H1 (cell line): ENCODE measurements around the gene NR2E1. TPM values are rescaled to one million over a fixed set of nuclear protein-coding genes. Genes with fewer than 3 reads are reported as not detected.
A peak's percentile ranks its signal among the peaks of the same experiment; 100 is the strongest.

Experiments
- CTCF ChIA-PET: fragments of 300-600 bp; sonication (Branson Sonifier 250); formaldehyde crosslinking; loops from one replicate; lab custom pipeline; 2021; ENCODE audit not compliant: partially characterized antibody; lab: Charles Lee
- POLR2A ChIA-PET: fragments of 300-600 bp; sonication (Branson Sonifier 250); formaldehyde crosslinking; loops from one replicate; lab custom pipeline; 2021; ENCODE audit warnings: inconsistent platforms; ENCODE audit not compliant: partially characterized antibody; lab: Charles Lee
- DNase-seq, 2 experiments: peaks; one replicate each; pipeline versions ENCODE4 v3.0.0 to v3.0.0-alpha.2; 2010 to 2022; ENCODE audit warnings: low spot score in 2 of 2, low read depth in 1 of 2, mixed read lengths in 1 of 2
- FAIRE-seq: peaks from 2 replicates; lab custom pipeline; 2011; peaks lifted over from hg19 to GRCh38; lab: Jason Lieb, UNC
- H2AFZ ChIP-seq: 2 replicates; pipeline ENCODE4 v1.8.1; 2012; ENCODE audit warnings: low read length, inconsistent platforms
- H2AK5ac ChIP-seq: 2 replicates; pipeline ENCODE4 v1.6.1; 2013; ENCODE audit warnings: low read depth, low read length
- H2BK120ac ChIP-seq: replicated peaks from 2 replicates; pipeline ENCODE3; 2013; ENCODE audit warnings: low read depth, low read length, inconsistent platforms
- H2BK12ac ChIP-seq: 2 replicates; pipeline ENCODE4 v1.6.1; 2013; ENCODE audit warnings: low read depth, low read length
- H2BK15ac ChIP-seq: 2 replicates; pipeline ENCODE4 v1.6.1; 2013; ENCODE audit warnings: low read length
- H2BK20ac ChIP-seq: 2 replicates; pipeline ENCODE4 v1.6.1; 2013; ENCODE audit warnings: low read length
- H2BK5ac ChIP-seq: 2 replicates; pipeline ENCODE4 v1.6.1; 2013; ENCODE audit warnings: low read depth, low read length
- H3K14ac ChIP-seq: 2 replicates; pipeline ENCODE4 v1.6.1; 2013; ENCODE audit warnings: inconsistent platforms; ENCODE audit not compliant: insufficient read length
- H3K18ac ChIP-seq: 2 replicates; pipeline ENCODE4 v1.6.1; 2013; ENCODE audit warnings: low read length; ENCODE audit errors: extremely low read depth
- H3K23ac ChIP-seq: 2 replicates; pipeline ENCODE4 v1.6.1; 2013; ENCODE audit warnings: inconsistent platforms; ENCODE audit not compliant: insufficient read length
- H3K23me2 ChIP-seq: 2 replicates; pipeline ENCODE4 v1.6.1; 2013; ENCODE audit warnings: low read depth, low read length
- H3K27ac ChIP-seq: 2 replicates; pipeline ENCODE4 v1.6.1; 2011; ENCODE audit warnings: low read depth, low read length, inconsistent platforms
- H3K27me3 ChIP-seq, 4 experiments: replicated peaks in 1 of 4; 1 replicate in 1 of 4; 2 replicates in 3 of 4; pipeline versions ENCODE4 v1.6.1 to v1.8.1; 2011 to 2013; ENCODE audit warnings: low read length in 3 of 4, mild to moderate bottlenecking in 3 of 4, inconsistent platforms in 2 of 4, mixed read lengths in 2 of 4, moderate library complexity in 1 of 4; ENCODE audit not compliant: control insufficient read depth in 3 of 4, insufficient read depth in 3 of 4; ENCODE audit errors: extremely low read depth in 1 of 4
- H3K36me3 ChIP-seq, 4 experiments: 2 replicates each; pipeline versions ENCODE4 v1.6.1 to v1.8.1; 2011 to 2013; ENCODE audit warnings: mild to moderate bottlenecking in 4 of 4, low read length in 3 of 4, moderate library complexity in 2 of 4, control low read depth in 1 of 4, inconsistent platforms in 1 of 4; ENCODE audit not compliant: insufficient read depth in 4 of 4, control insufficient read depth in 2 of 4
- H3K4ac ChIP-seq: replicated peaks from 2 replicates; pipeline ENCODE3; 2013; ENCODE audit warnings: low read length, low read depth, mixed read lengths, inconsistent platforms; ENCODE audit not compliant: insufficient read length
- H3K4me1 ChIP-seq, 4 experiments: replicated peaks in 1 of 4; 1 replicate in 1 of 4; 2 replicates in 3 of 4; pipeline versions ENCODE4 v1.6.1 to v1.8.1; 2011 to 2013; ENCODE audit warnings: low read length in 3 of 4, inconsistent platforms in 2 of 4, mixed read lengths in 1 of 4; ENCODE audit not compliant: insufficient read depth in 4 of 4, control insufficient read depth in 3 of 4
- H3K4me2 ChIP-seq, 2 experiments: 2 replicates each; pipeline versions ENCODE4 v1.6.1 to v1.8.1; 2011 to 2013; ENCODE audit warnings: low read depth in 2 of 2, low read length in 2 of 2, control low read depth in 1 of 2, inconsistent platforms in 1 of 2, mild to moderate bottlenecking in 1 of 2; ENCODE audit not compliant: insufficient read depth in 1 of 2
- H3K4me3 ChIP-seq, 4 experiments: fragments of 200-600, 300-600 bp in 1 of 4; sonication (generic), shearing (Covaris generic), sonication (Bioruptor Twin) in 1 of 4; 2 replicates each; pipeline versions ENCODE4 v1.5.1 to v1.8.1; 2011 to 2016; ENCODE audit warnings: low read length in 4 of 4, low read depth in 3 of 4, control low read depth in 2 of 4, inconsistent platforms in 2 of 4, mild to moderate bottlenecking in 2 of 4, mixed read lengths in 1 of 4, moderate library complexity in 1 of 4; ENCODE audit not compliant: insufficient read depth in 2 of 4; ENCODE audit errors: extremely low read depth in 1 of 4
- H3K56ac ChIP-seq: replicated peaks from 2 replicates; pipeline ENCODE3; 2013; ENCODE audit warnings: low read depth, mild to moderate bottlenecking, mixed read lengths, low read length, inconsistent platforms; ENCODE audit not compliant: insufficient read length
- H3K79me1 ChIP-seq: 2 replicates; pipeline ENCODE4 v1.6.1; 2013; ENCODE audit warnings: low read depth, low read length, control low read depth
- H3K79me2 ChIP-seq, 2 experiments: 2 replicates each; pipeline versions ENCODE4 v1.6.1 to v1.8.1; 2012 to 2013; ENCODE audit warnings: low read length in 2 of 2, mild to moderate bottlenecking in 2 of 2, inconsistent platforms in 1 of 2; ENCODE audit not compliant: insufficient read depth in 2 of 2, control insufficient read depth in 1 of 2
- H3K9ac ChIP-seq, 4 experiments: replicated peaks in 1 of 4; 1 replicate in 1 of 4; 2 replicates in 3 of 4; pipeline versions ENCODE4 v1.6.1 to v1.8.1; 2011 to 2013; ENCODE audit warnings: low read depth in 3 of 4, low read length in 3 of 4, control low read depth in 2 of 4, mild to moderate bottlenecking in 2 of 4, moderate library complexity in 2 of 4, inconsistent platforms in 1 of 4; ENCODE audit errors: extremely low read depth in 1 of 4
- H3K9me3 ChIP-seq, 2 experiments: 2 replicates each; pipeline versions ENCODE4 v1.6.1 to v1.8.1; 2012 to 2013; ENCODE audit warnings: mild to moderate bottlenecking in 2 of 2, moderate library complexity in 2 of 2, control low read depth in 1 of 2, inconsistent platforms in 1 of 2, low read depth in 1 of 2, low read length in 1 of 2, mixed read lengths in 1 of 2; ENCODE audit not compliant: insufficient read depth in 2 of 2
- H4K20me1 ChIP-seq, 2 experiments: replicated peaks in 1 of 2; 2 replicates each; pipeline versions ENCODE3 to v1.8.1; 2011 to 2013; ENCODE audit warnings: inconsistent platforms in 2 of 2, low read length in 2 of 2, mild to moderate bottlenecking in 1 of 2; ENCODE audit not compliant: insufficient read depth in 2 of 2, control insufficient read depth in 1 of 2
- H4K5ac ChIP-seq: 2 replicates; pipeline ENCODE4 v1.6.1; 2013; ENCODE audit warnings: low read length, low read depth, mixed read lengths, inconsistent platforms; ENCODE audit not compliant: insufficient read length
- H4K8ac ChIP-seq: 2 replicates; pipeline ENCODE4 v1.8.0; 2013; ENCODE audit warnings: mild to moderate bottlenecking, moderate library complexity, low read length, inconsistent platforms; ENCODE audit not compliant: insufficient read depth; ENCODE audit errors: extremely low read depth
- H4K91ac ChIP-seq: replicated peaks from 2 replicates; pipeline ENCODE3; 2013; ENCODE audit warnings: low read length, mixed read lengths, inconsistent platforms; ENCODE audit not compliant: insufficient read length
- ATF2 ChIP-seq: IDR thresholded peaks from 2 replicates; pipeline ENCODE4 v1.6.1; 2012; ENCODE audit warnings: low read length, inconsistent platforms
- JUND ChIP-seq: IDR thresholded peaks from 2 replicates; pipeline ENCODE4 v1.6.1; 2011; ENCODE audit warnings: mild to moderate bottlenecking, improper control_type of control experiment, low read length
- RBBP5 ChIP-seq: IDR thresholded peaks from 2 replicates; pipeline ENCODE4 v1.7.1; 2012; ENCODE audit warnings: low read depth, mild to moderate bottlenecking, inconsistent platforms, low read length, moderate library complexity, borderline replicate concordance
- RNF2 ChIP-seq: fragments of 200-900, 300-1000 bp; sonication (generic); IDR thresholded peaks from 2 replicates; pipeline ENCODE4 v1.7.1; 2016; ENCODE audit warnings: borderline replicate concordance, low read depth, mild to moderate bottlenecking, antibody characterized with exemption, low read length; ENCODE audit not compliant: poor library complexity, severe bottlenecking; ENCODE audit errors: missing control alignments
- SIN3A ChIP-seq, 2 experiments: IDR thresholded peaks in 1 of 2; conservative IDR thresholded peaks in 1 of 2; 2 replicates each; pipeline ENCODE4 v1.6.1; 2011 to 2012; ENCODE audit warnings: low read length in 2 of 2, improper control_type of control experiment in 1 of 2, low read depth in 1 of 2, mild to moderate bottlenecking in 1 of 2
- YY1 ChIP-seq: IDR thresholded peaks from 2 replicates; pipeline ENCODE4 v1.6.1; 2011; ENCODE audit warnings: low read depth, mild to moderate bottlenecking, low read length
- WGBS, 2 experiments: shearing (Covaris generic) in 1 of 2; methylation state at CpG; one replicate each; pipeline versions ENCODE4 v1.1.6 to v1.1.7; 2013 to 2015; ENCODE audit warnings: low lambda C conversion rate in 2 of 2, mixed read lengths in 2 of 2, inconsistent platforms in 1 of 2, low coverage in 1 of 2, missing lambda C conversion rate in 1 of 2; ENCODE audit not compliant: insufficient replicate concordance in 2 of 2, insufficient coverage in 1 of 2, insufficient read length in 1 of 2; ENCODE audit errors: extremely low coverage in 1 of 2, missing lambda C conversion rate in 1 of 2; 5-methylcytosine and 5-hydroxymethylcytosine counted together
- polyA plus RNA-seq, 7 experiments: library from polyadenylated mRNA; depleted of rRNA in 3 of 7; stranded (reverse) in 5 of 7; unstranded in 2 of 7; fragments of >200 nt in 5 of 7; fragments of 200-250 nt in 2 of 7; gene quantifications; 1 replicate in 5 of 7; 2 replicates in 1 of 7; 4 replicates in 1 of 7; pipeline versions ENCODE4 v1.2.1 to v1.2.3, GENCODE V29; 2011 to 2013; ENCODE audit warnings: missing spikeins in 2 of 7, mixed read lengths in 2 of 7
- total RNA-seq: library from RNA; stranded (reverse); fragmentation: NEBNext Ultra II Directional; extraction: Animal tissue kit (Norgen Biotek cat#: 25700); gene quantifications from 2 replicates; pipeline ENCODE4 v1.2.1, GENCODE V29; 2021

NR2E1 gene
- total and polyA plus RNA-seq, 2 of the 8 experiments (the other 6 are each of a cell fraction or from before 2014, with no cell fraction given), result not detected

- no peak overlapping the region; the same call in none of the 2 replicates for H4K8ac ChIP-seq
- DNase-seq (peak in 1 of 2 experiments; percentile 81), FAIRE-seq (no peak)
- no peak overlapping the region for H3K4ac ChIP-seq
- H3K4me3 ChIP-seq, result peak overlapping the region; percentile 17 to 63 (median 54); a peak in 7 of 8 replicates
- ChIA-PET POLR2A (interaction anchor here (0.7 to 1.1 kb wide), 2 partner anchors 46 to 54 kb away, joined by 3 to 4 read pairs; no protein-coding TSS in a partner anchor), CTCF (interaction anchor here (0.6 to 3.0 kb wide), 7 partner anchors 9 to 254 kb away, joined by 3 to 14 read pairs (median 6); no protein-coding TSS in a partner anchor)
- 0 out of 2 replicates have a peak overlapping the region, but pooled peaks have one; percentile 43 for H2AK5ac ChIP-seq
- peaks cover 86 to 99% (median 99%) of the 10 kb centered on the region in 4 experiments for H3K27me3 ChIP-seq
- H3K56ac ChIP-seq, result no peak overlapping the region
- H2BK20ac ChIP-seq, result no peak overlapping the region; the same call in 1 of the 2 replicates
- H3K9ac ChIP-seq, result no peak overlapping the region
- H3K27ac ChIP-seq, result no peak overlapping the region
- H3K4me2 ChIP-seq, result peak overlapping the region; percentile 78 to 80
- H2BK5ac ChIP-seq, result no peak overlapping the region
- 0 out of 2 replicates have a peak overlapping the region, but pooled peaks have one; percentile 65 for H2BK15ac ChIP-seq
- H3K18ac ChIP-seq, result no peak overlapping the region
- peaks cover 0 to 5% (median 0%) of the 10 kb centered on the region in 4 experiments; a peak in 1 of 8 replicates for H3K36me3 ChIP-seq
- H2BK120ac ChIP-seq, result no peak overlapping the region
- no peak overlapping the region for H3K14ac ChIP-seq
- H3K79me1 ChIP-seq, result 0 out of 2 replicates have a peak, but pooled peaks cover 2% of the 10 kb centered on the region
- H2BK12ac ChIP-seq, result peak overlapping the region; percentile 82; the same call in 1 of the 2 replicates
- peaks cover 14% of the 10 kb centered on the region for H3K23me2 ChIP-seq
- peak overlapping the region; percentile 19; the same call in 1 of the 2 replicates for H2AFZ ChIP-seq
- no peak overlapping the region for H4K91ac ChIP-seq
- peaks cover 0 to 37% (median 23%) of the 10 kb centered on the region in 4 experiments; a peak in 6 of 7 replicates for H3K4me1 ChIP-seq
- H4K5ac ChIP-seq, result no peak overlapping the region
- 1% methylated on average over 71 of the region's 72 CpGs; no CpG with 5 or more reads in 1 of the 2 experiments for WGBS, 2 experiments
- H3K23ac ChIP-seq, result no peak overlapping the region
- H3K79me2 ChIP-seq, result no peaks in the 10 kb centered on the region
- no peaks in the 10 kb centered on the region for H3K9me3 ChIP-seq
- H4K20me1 ChIP-seq, result peaks cover 8 to 21% of the 10 kb centered on the region in 2 experiments
- TF ChIP-seq ATF2 (no peak), RNF2 (peak; percentile 90), JUND (no peak), YY1 (peak; percentile 19; the same call in 1 of the 2 replicates), SIN3A (conservative IDR thresholded peaks at IDR 0.05 in 1 of 2, IDR thresholded peaks at IDR 0.05 in 1 of 2; ENCODE audit: low read depth in 1 of 2, low read length in 2 of 2) (0 out of 4 replicates have a peak, but pooled peaks of 1 of the 2 experiments have one; percentile 50), RBBP5 (peak; percentile 53; the same call in 1 of the 2 replicates)
These were observed 48.1 kb upstream of the NR2E1 start for GRCh38 chr6:108117427-108118358.
